H1 (cell line): Measurements from ENCODE around the gene C1D. TPM values are rescaled to one million over a fixed set of nuclear protein-coding genes. Genes with fewer than 3 reads are reported as not detected.

Source experiments
- CTCF ChIA-PET: fragments of 300-600 bp; sonication (Branson Sonifier 250); formaldehyde crosslinking; loops from one replicate; lab custom pipeline; 2021; ENCODE audit not compliant: partially characterized antibody; lab: Charles Lee
- POLR2A ChIA-PET: fragments of 300-600 bp; sonication (Branson Sonifier 250); formaldehyde crosslinking; loops from one replicate; lab custom pipeline; 2021; ENCODE audit warnings: inconsistent platforms; ENCODE audit not compliant: partially characterized antibody; lab: Charles Lee
- DNase-seq, 2 experiments: peaks; one replicate each; pipeline versions ENCODE4 v3.0.0 to v3.0.0-alpha.2; 2010 to 2022; ENCODE audit warnings: low spot score in 2 of 2, low read depth in 1 of 2, mixed read lengths in 1 of 2
- FAIRE-seq: peaks from 2 replicates; lab custom pipeline; 2011; peaks lifted over from hg19 to GRCh38; lab: Jason Lieb, UNC
- H2AFZ ChIP-seq: 2 replicates; pipeline ENCODE4 v1.8.1; 2012; ENCODE audit warnings: low read length, inconsistent platforms
- H2AK5ac ChIP-seq: 2 replicates; pipeline ENCODE4 v1.6.1; 2013; ENCODE audit warnings: low read depth, low read length
- H2BK120ac ChIP-seq: replicated peaks from 2 replicates; pipeline ENCODE3; 2013; ENCODE audit warnings: low read depth, low read length, inconsistent platforms
- H2BK12ac ChIP-seq: 2 replicates; pipeline ENCODE4 v1.6.1; 2013; ENCODE audit warnings: low read depth, low read length
- H2BK15ac ChIP-seq: 2 replicates; pipeline ENCODE4 v1.6.1; 2013; ENCODE audit warnings: low read length
- H2BK20ac ChIP-seq: 2 replicates; pipeline ENCODE4 v1.6.1; 2013; ENCODE audit warnings: low read length
- H2BK5ac ChIP-seq: 2 replicates; pipeline ENCODE4 v1.6.1; 2013; ENCODE audit warnings: low read depth, low read length
- H3K14ac ChIP-seq: 2 replicates; pipeline ENCODE4 v1.6.1; 2013; ENCODE audit warnings: inconsistent platforms; ENCODE audit not compliant: insufficient read length
- H3K18ac ChIP-seq: 2 replicates; pipeline ENCODE4 v1.6.1; 2013; ENCODE audit warnings: low read length; ENCODE audit errors: extremely low read depth
- H3K23ac ChIP-seq: 2 replicates; pipeline ENCODE4 v1.6.1; 2013; ENCODE audit warnings: inconsistent platforms; ENCODE audit not compliant: insufficient read length
- H3K23me2 ChIP-seq: 2 replicates; pipeline ENCODE4 v1.6.1; 2013; ENCODE audit warnings: low read depth, low read length
- H3K27ac ChIP-seq: 2 replicates; pipeline ENCODE4 v1.6.1; 2011; ENCODE audit warnings: low read depth, low read length, inconsistent platforms
- H3K27me3 ChIP-seq, 4 experiments: replicated peaks in 1 of 4; 1 replicate in 1 of 4; 2 replicates in 3 of 4; pipeline versions ENCODE4 v1.6.1 to v1.8.1; 2011 to 2013; ENCODE audit warnings: low read length in 3 of 4, mild to moderate bottlenecking in 3 of 4, inconsistent platforms in 2 of 4, mixed read lengths in 2 of 4, moderate library complexity in 1 of 4; ENCODE audit not compliant: control insufficient read depth in 3 of 4, insufficient read depth in 3 of 4; ENCODE audit errors: extremely low read depth in 1 of 4
- H3K36me3 ChIP-seq, 4 experiments: 2 replicates each; pipeline versions ENCODE4 v1.6.1 to v1.8.1; 2011 to 2013; ENCODE audit warnings: mild to moderate bottlenecking in 4 of 4, low read length in 3 of 4, moderate library complexity in 2 of 4, control low read depth in 1 of 4, inconsistent platforms in 1 of 4; ENCODE audit not compliant: insufficient read depth in 4 of 4, control insufficient read depth in 2 of 4
- H3K4ac ChIP-seq: replicated peaks from 2 replicates; pipeline ENCODE3; 2013; ENCODE audit warnings: low read length, low read depth, mixed read lengths, inconsistent platforms; ENCODE audit not compliant: insufficient read length
- H3K4me1 ChIP-seq, 4 experiments: replicated peaks in 1 of 4; 1 replicate in 1 of 4; 2 replicates in 3 of 4; pipeline versions ENCODE4 v1.6.1 to v1.8.1; 2011 to 2013; ENCODE audit warnings: low read length in 3 of 4, inconsistent platforms in 2 of 4, mixed read lengths in 1 of 4; ENCODE audit not compliant: insufficient read depth in 4 of 4, control insufficient read depth in 3 of 4
- H3K4me2 ChIP-seq, 2 experiments: 2 replicates each; pipeline versions ENCODE4 v1.6.1 to v1.8.1; 2011 to 2013; ENCODE audit warnings: low read depth in 2 of 2, low read length in 2 of 2, control low read depth in 1 of 2, inconsistent platforms in 1 of 2, mild to moderate bottlenecking in 1 of 2; ENCODE audit not compliant: insufficient read depth in 1 of 2
- H3K4me3 ChIP-seq, 4 experiments: fragments of 200-600, 300-600 bp in 1 of 4; sonication (generic), shearing (Covaris generic), sonication (Bioruptor Twin) in 1 of 4; 2 replicates each; pipeline versions ENCODE4 v1.5.1 to v1.8.1; 2011 to 2016; ENCODE audit warnings: low read length in 4 of 4, low read depth in 3 of 4, control low read depth in 2 of 4, inconsistent platforms in 2 of 4, mild to moderate bottlenecking in 2 of 4, mixed read lengths in 1 of 4, moderate library complexity in 1 of 4; ENCODE audit not compliant: insufficient read depth in 2 of 4; ENCODE audit errors: extremely low read depth in 1 of 4
- H3K56ac ChIP-seq: replicated peaks from 2 replicates; pipeline ENCODE3; 2013; ENCODE audit warnings: low read depth, mild to moderate bottlenecking, mixed read lengths, low read length, inconsistent platforms; ENCODE audit not compliant: insufficient read length
- H3K79me1 ChIP-seq: 2 replicates; pipeline ENCODE4 v1.6.1; 2013; ENCODE audit warnings: low read depth, low read length, control low read depth
- H3K79me2 ChIP-seq, 2 experiments: 2 replicates each; pipeline versions ENCODE4 v1.6.1 to v1.8.1; 2012 to 2013; ENCODE audit warnings: low read length in 2 of 2, mild to moderate bottlenecking in 2 of 2, inconsistent platforms in 1 of 2; ENCODE audit not compliant: insufficient read depth in 2 of 2, control insufficient read depth in 1 of 2
- H3K9ac ChIP-seq, 4 experiments: replicated peaks in 1 of 4; 1 replicate in 1 of 4; 2 replicates in 3 of 4; pipeline versions ENCODE4 v1.6.1 to v1.8.1; 2011 to 2013; ENCODE audit warnings: low read depth in 3 of 4, low read length in 3 of 4, control low read depth in 2 of 4, mild to moderate bottlenecking in 2 of 4, moderate library complexity in 2 of 4, inconsistent platforms in 1 of 4; ENCODE audit errors: extremely low read depth in 1 of 4
- H3K9me3 ChIP-seq, 2 experiments: 2 replicates each; pipeline versions ENCODE4 v1.6.1 to v1.8.1; 2012 to 2013; ENCODE audit warnings: mild to moderate bottlenecking in 2 of 2, moderate library complexity in 2 of 2, control low read depth in 1 of 2, inconsistent platforms in 1 of 2, low read depth in 1 of 2, low read length in 1 of 2, mixed read lengths in 1 of 2; ENCODE audit not compliant: insufficient read depth in 2 of 2
- H4K20me1 ChIP-seq, 2 experiments: replicated peaks in 1 of 2; 2 replicates each; pipeline versions ENCODE3 to v1.8.1; 2011 to 2013; ENCODE audit warnings: inconsistent platforms in 2 of 2, low read length in 2 of 2, mild to moderate bottlenecking in 1 of 2; ENCODE audit not compliant: insufficient read depth in 2 of 2, control insufficient read depth in 1 of 2
- H4K5ac ChIP-seq: 2 replicates; pipeline ENCODE4 v1.6.1; 2013; ENCODE audit warnings: low read length, low read depth, mixed read lengths, inconsistent platforms; ENCODE audit not compliant: insufficient read length
- H4K8ac ChIP-seq: 2 replicates; pipeline ENCODE4 v1.8.0; 2013; ENCODE audit warnings: mild to moderate bottlenecking, moderate library complexity, low read length, inconsistent platforms; ENCODE audit not compliant: insufficient read depth; ENCODE audit errors: extremely low read depth
- H4K91ac ChIP-seq: replicated peaks from 2 replicates; pipeline ENCODE3; 2013; ENCODE audit warnings: low read length, mixed read lengths, inconsistent platforms; ENCODE audit not compliant: insufficient read length
- ASH2L ChIP-seq: fragments of 200-600, 300-600 bp; sonication (generic); IDR thresholded peaks from one replicate; pipeline ENCODE4 v1.7.1; 2017; ENCODE audit warnings: low read length
- BRCA1 ChIP-seq: IDR thresholded peaks from 2 replicates; pipeline ENCODE4 v1.6.1; 2012; ENCODE audit warnings: low read depth, low read length, improper control_type of control experiment
- CHD2 ChIP-seq: IDR thresholded peaks from 2 replicates; pipeline ENCODE4 v1.6.1; 2012; ENCODE audit warnings: low read length, improper control_type of control experiment
- EZH2 ChIP-seq: fragments of 200-600 bp; sonication (generic); IDR thresholded peaks from 2 replicates; pipeline ENCODE4 v1.7.1; 2012; ENCODE audit warnings: low read depth, mild to moderate bottlenecking, moderate library complexity, low read length, inconsistent platforms; ENCODE audit not compliant: severe bottlenecking
- HDAC2 ChIP-seq, 2 experiments: fragments of 300-600 bp in 1 of 2; sonication (generic) in 1 of 2; IDR thresholded peaks; 2 replicates each; pipeline ENCODE4 v1.6.1; 2011 to 2012; ENCODE audit warnings: low read depth in 2 of 2, low read length in 2 of 2, mild to moderate bottlenecking in 2 of 2, moderate library complexity in 2 of 2, borderline replicate concordance in 1 of 2, inconsistent platforms in 1 of 2
- MAX ChIP-seq: IDR thresholded peaks from 2 replicates; pipeline ENCODE4 v1.6.1; 2012; ENCODE audit warnings: inconsistent platforms
- NANOG ChIP-seq: IDR thresholded peaks from 2 replicates; pipeline ENCODE4 v1.6.1; 2011; ENCODE audit warnings: low read length, low read depth, mild to moderate bottlenecking, inconsistent platforms; ENCODE audit not compliant: insufficient read depth, poor library complexity, severe bottlenecking
- POLR2AphosphoS5 ChIP-seq: IDR thresholded peaks from 2 replicates; pipeline ENCODE4 v1.6.1; 2011; ENCODE audit warnings: low read depth, low read length
- RAD21 ChIP-seq, 2 experiments: IDR thresholded peaks in 1 of 2; conservative IDR thresholded peaks in 1 of 2; 2 replicates each; pipeline ENCODE4 v1.6.1; 2011; ENCODE audit warnings: low read depth in 2 of 2, low read length in 2 of 2, improper control_type of control experiment in 1 of 2, inconsistent platforms in 1 of 2, mild to moderate bottlenecking in 1 of 2, moderate library complexity in 1 of 2
- RXRA ChIP-seq: IDR thresholded peaks from 2 replicates; pipeline ENCODE4 v1.6.1; 2011; ENCODE audit warnings: low read depth, mild to moderate bottlenecking, low read length, moderate library complexity; ENCODE audit not compliant: insufficient read depth
- SIN3A ChIP-seq, 2 experiments: IDR thresholded peaks in 1 of 2; conservative IDR thresholded peaks in 1 of 2; 2 replicates each; pipeline ENCODE4 v1.6.1; 2011 to 2012; ENCODE audit warnings: low read length in 2 of 2, improper control_type of control experiment in 1 of 2, low read depth in 1 of 2, mild to moderate bottlenecking in 1 of 2
- TEAD4 ChIP-seq: IDR thresholded peaks from 2 replicates; pipeline ENCODE4 v1.6.1; 2012; ENCODE audit warnings: low read depth, low read length, inconsistent platforms, mixed read lengths
- YY1 ChIP-seq: IDR thresholded peaks from 2 replicates; pipeline ENCODE4 v1.6.1; 2011; ENCODE audit warnings: low read depth, mild to moderate bottlenecking, low read length
- WGBS, 2 experiments: shearing (Covaris generic) in 1 of 2; methylation state at CpG; one replicate each; pipeline versions ENCODE4 v1.1.6 to v1.1.7; 2013 to 2015; ENCODE audit warnings: low lambda C conversion rate in 2 of 2, mixed read lengths in 2 of 2, inconsistent platforms in 1 of 2, low coverage in 1 of 2, missing lambda C conversion rate in 1 of 2; ENCODE audit not compliant: insufficient replicate concordance in 2 of 2, insufficient coverage in 1 of 2, insufficient read length in 1 of 2; ENCODE audit errors: extremely low coverage in 1 of 2, missing lambda C conversion rate in 1 of 2; 5-methylcytosine and 5-hydroxymethylcytosine counted together
- polyA plus RNA-seq, 7 experiments: library from polyadenylated mRNA; depleted of rRNA in 3 of 7; stranded (reverse) in 5 of 7; unstranded in 2 of 7; fragments of >200 nt in 5 of 7; fragments of 200-250 nt in 2 of 7; gene quantifications; 1 replicate in 5 of 7; 2 replicates in 1 of 7; 4 replicates in 1 of 7; pipeline versions ENCODE4 v1.2.1 to v1.2.3, GENCODE V29; 2011 to 2013; ENCODE audit warnings: missing spikeins in 2 of 7, mixed read lengths in 2 of 7
- total RNA-seq: library from RNA; stranded (reverse); fragmentation: NEBNext Ultra II Directional; extraction: Animal tissue kit (Norgen Biotek cat#: 25700); gene quantifications from 2 replicates; pipeline ENCODE4 v1.2.1, GENCODE V29; 2021

C1D gene
- total and polyA plus RNA-seq, 2 of the 8 experiments (the other 6 are each of a cell fraction or from before 2014, with no cell fraction given): 17.5 to 24.1 TPM

DNA sequence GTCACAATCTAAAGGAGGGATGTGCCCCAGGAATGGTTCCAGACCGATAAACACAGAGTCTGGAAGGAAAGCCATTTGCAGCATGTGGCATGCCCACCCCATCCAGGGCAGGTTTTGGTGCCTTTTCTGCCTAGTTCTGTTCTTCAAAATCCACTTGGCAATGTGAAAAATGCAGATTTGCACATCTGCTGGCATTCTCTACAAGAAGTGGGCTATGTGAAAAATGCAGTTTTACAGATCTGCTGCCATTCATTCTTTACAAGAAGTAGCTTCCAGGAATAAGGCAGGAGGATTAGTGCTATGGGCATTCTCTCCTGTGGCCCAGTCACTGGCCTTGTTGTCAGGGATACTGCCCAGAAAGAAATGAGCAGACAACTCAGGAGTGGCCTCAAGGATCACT lies 68.1 kb downstream of the C1D start:
- Histone ChIP-seq H3K4ac (no peak overlapping the region), H4K8ac (no peak overlapping the region), H3K4me3 (no peak overlapping the region), H4K5ac (no peak overlapping the region), H3K14ac (no peak overlapping the region), H4K91ac (no peak overlapping the region), H3K23ac (no peak overlapping the region), H3K79me2 (no peaks in the 10 kb centered on the region), H3K79me1 (no peaks in the 10 kb centered on the region), H3K4me2 (no peak overlapping the region), H2AFZ (no peak overlapping the region), H3K4me1 (no peaks in the 10 kb centered on the region), H3K23me2 (no peaks in the 10 kb centered on the region), H3K9ac (no peak overlapping the region), H3K18ac (no peak overlapping the region), H2BK20ac (no peak overlapping the region), H3K27ac (no peak overlapping the region), H3K36me3 (no peaks in the 10 kb centered on the region), H2BK15ac (no peak overlapping the region), H3K9me3 (peaks cover 0 to 10% of the 10 kb centered on the region in 2 experiments; a peak in 3 of 4 replicates), H4K20me1 (no peaks in the 10 kb centered on the region), H2BK12ac (no peak overlapping the region), H2BK120ac (no peak overlapping the region), H2BK5ac (no peak overlapping the region), H3K56ac (no peak overlapping the region), H3K27me3 (peaks cover 0 to 1% (median 0%) of the 10 kb centered on the region in 4 experiments; a peak in 1 of 7 replicates), H2AK5ac (no peak overlapping the region)
- ChIA-PET POLR2A (no interaction called here), CTCF (no interaction called here)
- FAIRE-seq: no peak
- no peak for DNase-seq
- 89% methylated on average over 1 of the region's 1 CpG; no CpG with 5 or more reads in 1 of the 2 experiments for WGBS, 2 experiments
- no peak for TF ChIP-seq ASH2L
- TF ChIP-seq POLR2AphosphoS5: no peak
- TF ChIP-seq TEAD4: no peak
- TF ChIP-seq CHD2: no peak
- no peak for TF ChIP-seq BRCA1
- TF ChIP-seq MAX: no peak
- no peak for TF ChIP-seq RAD21 (IDR thresholded peaks at IDR 0.05 in 1 of 2, conservative IDR thresholded peaks at IDR 0.05 in 1 of 2; ENCODE audit: low read depth in 2 of 2, low read length in 2 of 2)
- TF ChIP-seq RXRA: no peak
- TF ChIP-seq YY1: no peak
- no peak for TF ChIP-seq EZH2
- TF ChIP-seq SIN3A (conservative IDR thresholded peaks at IDR 0.05 in 1 of 2, IDR thresholded peaks at IDR 0.05 in 1 of 2; ENCODE audit: low read depth in 1 of 2, low read length in 2 of 2): no peak
- TF ChIP-seq NANOG: no peak
- no peak for TF ChIP-seq HDAC2 (IDR thresholded peaks at IDR 0.05; ENCODE audit: borderline replicate concordance in 1 of 2, low read depth in 2 of 2, low read length in 2 of 2)
